Measurements from ENCODE around the gene AKT2.
"Not testable (repeated sequence)": the region's sequence is repeated elsewhere in the genome, so short reads cannot be mapped to it uniquely, and the experiment has no call there.

The AKT2 gene

DNA sequence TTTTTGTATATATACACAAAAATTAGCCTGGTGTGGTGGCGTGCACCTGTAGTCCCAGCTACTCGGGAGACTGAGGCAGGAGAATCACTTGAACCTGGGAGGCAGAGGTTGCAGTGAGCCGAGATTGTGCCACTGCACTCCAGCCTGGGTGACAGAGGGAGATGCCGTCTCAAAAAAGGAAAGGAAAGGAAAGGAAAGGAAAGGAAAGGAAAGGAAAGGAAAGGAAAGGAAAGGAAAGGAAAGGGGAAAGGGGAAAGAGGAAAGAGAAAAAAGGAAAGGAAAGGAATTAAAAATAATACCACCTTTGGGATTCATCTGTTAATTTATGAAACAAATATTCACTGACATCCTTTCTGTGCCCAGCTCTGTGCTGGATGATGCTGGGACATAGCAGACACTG, 66.1 kb downstream of the AKT2 start:
- not testable (repeated sequence) for DNase-seq (ENCODE audit: low spot score)

DNA sequence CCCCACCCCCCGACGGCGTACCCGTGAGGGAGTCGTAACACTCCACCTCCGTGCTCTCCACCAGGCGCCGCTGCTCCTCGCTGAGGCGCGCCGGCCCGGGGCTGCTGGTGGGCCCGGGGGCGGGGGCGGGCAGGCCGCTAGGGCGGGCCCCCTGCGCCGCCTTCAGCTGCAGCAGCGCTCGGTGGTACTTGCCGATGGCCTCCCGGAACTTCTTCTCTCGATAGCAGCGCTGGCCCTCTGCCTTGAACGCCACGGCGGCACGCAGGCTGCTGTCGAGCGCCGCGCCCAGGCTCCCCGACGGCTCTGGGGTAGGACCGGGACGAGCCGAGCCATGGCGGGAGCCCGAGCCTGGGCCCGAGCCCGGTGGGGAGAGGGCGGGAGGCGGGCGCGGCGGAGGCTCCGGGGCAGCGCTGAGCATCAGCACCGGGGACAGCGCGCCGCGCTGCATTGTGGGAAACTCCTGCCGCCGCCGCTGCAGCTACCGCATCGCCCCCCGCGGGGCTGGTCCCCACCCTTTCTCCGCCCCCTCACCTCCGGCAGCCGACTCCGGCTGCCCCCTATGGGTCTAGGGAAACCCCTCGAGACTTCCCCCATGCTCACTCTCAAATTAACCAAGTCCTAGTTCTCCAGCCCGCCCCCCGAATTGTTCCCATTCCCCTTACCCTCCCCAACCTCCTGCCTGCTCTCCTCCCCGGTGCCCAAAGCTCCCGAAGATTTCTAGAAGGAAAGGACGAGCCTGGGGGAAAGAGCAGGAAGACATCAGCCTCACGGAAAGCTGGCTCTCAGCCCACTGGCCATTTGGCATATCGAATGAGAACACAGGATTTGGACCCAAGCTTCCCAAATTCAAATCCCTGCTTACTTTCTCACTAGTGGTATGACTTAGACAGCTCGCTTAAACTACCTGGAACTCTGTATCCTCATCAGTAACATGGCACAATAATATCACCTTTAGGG, 66.9 kb downstream of the AKT2 start, which contains the start of gene TTC9B:
TTC9B (minus strand) TSS at position 451 of the 957 bp plus-strand sequence; CDS start at position 448, 3 bp downstream.
- DNase-seq (ENCODE audit: low spot score), result no peak

DNA sequence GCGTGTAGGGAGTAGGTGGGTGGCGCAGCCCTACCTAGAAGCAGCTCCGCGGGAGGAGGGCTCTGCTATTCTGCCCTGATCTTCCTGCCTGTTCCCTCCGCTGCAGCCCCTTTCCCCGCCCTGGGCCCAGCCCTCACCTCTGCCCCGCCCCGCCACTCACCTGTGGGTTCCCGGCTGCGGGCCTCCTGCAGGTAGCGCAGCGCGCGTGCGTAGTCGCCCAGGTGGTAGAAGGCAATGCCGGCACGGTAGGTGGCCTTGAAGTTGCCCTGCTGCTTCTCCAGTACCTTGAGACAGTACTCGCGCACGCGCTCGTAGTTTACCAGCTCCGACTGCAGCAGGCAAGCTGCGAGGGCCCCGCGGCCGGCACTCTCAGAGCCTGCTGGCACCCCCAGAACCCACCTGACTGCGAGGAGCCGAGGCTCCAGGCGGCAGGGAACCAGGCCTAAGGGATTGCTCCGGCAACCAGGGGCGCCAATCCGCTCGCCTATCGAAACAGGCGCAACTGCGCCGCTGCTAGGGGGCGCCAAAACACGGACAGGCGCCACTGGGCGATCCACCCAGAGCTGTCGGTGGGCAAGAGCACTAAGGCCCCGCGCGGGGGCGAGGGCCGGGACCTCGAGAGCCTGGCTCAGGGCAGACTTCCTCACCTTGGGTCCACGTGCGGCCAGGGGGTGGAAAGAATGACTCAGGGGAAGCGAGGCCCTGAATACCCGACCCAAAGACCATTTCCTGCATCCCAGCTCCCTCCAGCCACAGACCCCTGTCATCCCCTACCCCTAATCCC, 67.9 kb downstream of the AKT2 start:
- DNase-seq (ENCODE audit: low spot score), result no peak

DNA sequence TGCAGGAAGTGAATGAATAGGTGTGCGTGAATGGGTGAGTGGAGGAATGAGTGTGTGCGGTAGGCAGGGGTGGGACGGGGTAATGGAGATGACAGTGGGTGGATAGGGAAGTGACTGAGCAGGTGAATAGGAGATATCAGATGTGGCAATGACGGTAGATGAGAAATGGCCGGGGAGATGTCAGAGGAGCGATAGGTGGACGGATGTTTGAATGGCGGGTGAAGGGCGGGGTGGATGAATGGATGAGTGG, 68.4 kb downstream of the AKT2 start:
- DNase-seq (ENCODE audit: low spot score), result no peak

DNA sequence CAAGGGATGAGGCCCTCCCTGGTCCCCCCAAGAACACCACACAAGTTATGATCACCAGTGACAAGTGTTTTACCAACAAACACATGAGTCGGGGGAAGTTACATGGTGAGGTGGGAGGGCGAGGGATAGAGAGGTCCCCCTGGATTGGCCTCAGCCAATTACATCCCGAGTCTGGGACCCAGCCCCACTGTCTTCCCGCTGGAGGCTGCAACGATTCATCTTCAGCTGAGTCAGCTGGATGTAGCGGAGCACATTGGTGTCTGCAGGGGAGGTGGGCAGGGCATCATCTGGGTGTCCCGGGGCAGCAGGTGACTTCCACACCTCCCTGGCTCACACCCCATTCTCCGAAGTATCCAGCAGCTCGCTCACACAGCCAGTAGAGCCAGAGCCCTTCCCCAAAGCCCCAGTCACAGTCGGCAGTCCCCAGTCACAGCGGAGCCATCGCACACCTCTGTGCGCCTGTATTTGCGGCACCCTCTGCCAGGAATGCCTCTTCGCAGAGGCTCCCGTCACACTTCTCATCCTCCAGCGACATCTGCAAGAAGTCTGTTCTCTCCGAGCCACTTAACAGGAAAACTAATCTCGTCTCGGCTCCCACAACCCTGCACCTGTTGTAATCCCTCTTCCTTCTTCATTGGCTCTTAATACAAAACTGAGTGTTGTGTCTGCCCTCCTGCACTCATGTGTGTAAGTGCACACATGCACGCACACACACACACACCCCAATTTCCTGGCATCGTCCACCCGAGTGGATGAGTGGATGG, 69.0 kb downstream of the AKT2 start:
- DNase-seq (ENCODE audit: low spot score), result no peak

DNA sequence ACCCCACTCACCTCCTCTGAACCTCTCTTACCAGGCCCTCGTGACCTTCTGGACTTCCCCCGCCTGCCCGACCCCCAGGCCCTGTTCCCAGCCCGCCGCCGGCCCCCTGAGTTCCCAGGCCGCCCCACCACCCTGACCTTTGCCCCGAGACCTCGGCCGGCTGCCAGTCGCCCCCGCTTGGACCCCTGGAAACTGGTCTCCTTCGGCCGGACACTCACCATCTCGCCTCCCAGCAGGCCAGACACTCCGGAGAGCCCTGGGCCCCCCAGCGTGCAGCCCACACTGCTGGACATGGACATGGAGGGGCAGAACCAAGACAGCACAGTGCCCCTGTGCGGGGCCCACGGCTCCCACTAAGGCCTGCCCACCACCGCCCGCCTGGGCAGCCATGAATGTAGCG, 70.2 kb downstream of the AKT2 start:
- DNase-seq (ENCODE audit: low spot score), result no peak

DNA sequence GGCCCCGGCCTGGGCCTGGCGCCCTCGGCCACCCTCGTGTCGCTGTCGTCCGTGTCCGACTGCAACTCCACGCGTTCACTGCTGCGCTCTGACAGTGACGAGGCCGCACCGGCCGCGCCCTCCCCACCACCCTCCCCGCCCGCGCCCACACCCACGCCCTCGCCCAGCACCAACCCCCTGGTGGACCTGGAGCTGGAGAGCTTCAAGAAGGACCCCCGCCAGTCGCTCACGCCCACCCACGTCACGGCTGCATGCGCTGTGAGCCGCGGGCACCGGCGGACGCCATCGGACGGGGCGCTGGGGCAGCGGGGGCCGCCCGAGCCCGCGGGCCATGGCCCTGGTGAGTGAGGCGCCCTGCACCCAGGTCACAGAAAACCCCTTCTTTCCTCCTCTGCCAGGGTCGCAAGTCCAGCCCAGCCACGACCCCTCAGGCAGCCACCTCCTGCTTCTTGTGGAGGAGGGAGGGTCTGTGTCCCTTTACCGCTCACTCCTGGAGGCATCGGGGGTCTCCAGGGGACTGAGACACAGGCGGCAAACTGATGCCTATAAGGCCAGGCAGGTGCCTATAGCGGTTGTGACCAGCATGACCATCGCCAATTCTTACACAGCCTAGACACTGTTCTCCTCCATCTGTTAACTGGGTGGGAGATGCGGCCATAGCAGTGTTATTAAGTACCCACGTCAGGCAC, 71.1 kb downstream of the AKT2 start:
- DNase-seq (ENCODE audit: low spot score), result no peak

DNA sequence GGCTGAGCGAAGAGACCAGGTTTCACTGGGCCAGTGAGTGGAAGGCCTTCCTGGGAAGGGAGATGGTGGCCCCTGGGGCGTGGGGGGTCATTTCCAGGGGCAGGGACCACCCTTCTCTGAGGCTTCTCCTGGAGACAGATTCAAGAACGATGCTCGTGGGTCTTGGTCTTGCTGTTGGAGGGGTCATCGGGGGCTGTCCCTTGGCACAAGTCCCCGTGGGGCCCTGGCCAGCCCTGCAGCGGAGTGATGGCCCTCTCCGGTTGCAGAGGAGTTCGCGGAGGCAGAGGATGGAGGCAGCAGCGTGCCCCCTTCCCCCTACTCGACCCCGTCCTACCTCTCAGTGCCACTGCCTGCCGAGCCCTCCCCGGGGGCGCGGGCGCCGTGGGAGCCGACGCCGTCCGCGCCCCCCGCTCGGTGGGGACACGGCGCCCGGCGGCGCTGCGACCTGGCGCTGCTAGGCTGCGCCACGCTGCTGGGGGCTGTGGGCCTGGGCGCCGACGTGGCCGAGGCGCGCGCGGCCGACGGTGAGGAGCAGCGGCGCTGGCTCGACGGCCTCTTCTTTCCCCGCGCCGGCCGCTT, 71.8 kb downstream of the AKT2 start:
- no peak for DNase-seq (ENCODE audit: low spot score)

DNA sequence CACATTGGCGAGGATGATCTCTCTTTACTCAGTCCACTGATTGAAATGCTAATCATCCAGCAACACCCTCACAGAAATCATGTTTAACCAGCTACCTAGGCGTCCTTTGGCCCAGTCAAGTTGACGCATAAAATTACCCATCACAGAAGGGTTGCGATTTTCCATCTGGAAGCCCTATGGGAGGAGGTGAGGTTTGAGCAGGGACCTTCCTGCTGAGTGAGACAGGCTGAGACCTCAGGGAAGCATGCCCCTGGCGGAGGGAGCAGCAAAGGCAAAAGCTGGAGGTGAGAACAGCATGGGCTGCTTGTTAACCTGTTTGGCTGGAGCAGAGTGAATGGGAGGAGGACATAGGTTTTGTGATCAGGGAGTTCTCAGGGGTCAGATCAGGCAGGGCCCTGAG, 74.3 kb downstream of the AKT2 start:
- no peak for DNase-seq (ENCODE audit: low spot score)

DNA sequence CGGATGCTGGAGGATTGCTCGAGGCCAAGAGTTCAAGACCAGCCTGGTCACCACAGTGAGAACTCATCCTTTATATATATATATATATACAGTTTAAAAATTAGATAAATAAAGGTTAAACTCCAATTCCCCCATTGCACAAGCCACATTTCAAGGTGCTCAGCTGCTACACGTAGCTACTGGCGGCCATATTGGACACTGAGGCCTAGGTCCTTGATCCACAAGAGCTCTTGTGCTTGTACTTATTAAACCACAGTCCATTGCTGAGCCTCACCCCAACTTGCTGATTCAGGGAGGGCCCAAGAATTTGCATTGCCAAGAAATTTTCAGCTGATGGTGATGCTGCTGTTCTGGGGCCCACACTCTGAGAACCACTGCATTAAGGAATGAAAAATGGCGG, 76.5 kb downstream of the AKT2 start:
- no peak for DNase-seq (ENCODE audit: low spot score)

DNA sequence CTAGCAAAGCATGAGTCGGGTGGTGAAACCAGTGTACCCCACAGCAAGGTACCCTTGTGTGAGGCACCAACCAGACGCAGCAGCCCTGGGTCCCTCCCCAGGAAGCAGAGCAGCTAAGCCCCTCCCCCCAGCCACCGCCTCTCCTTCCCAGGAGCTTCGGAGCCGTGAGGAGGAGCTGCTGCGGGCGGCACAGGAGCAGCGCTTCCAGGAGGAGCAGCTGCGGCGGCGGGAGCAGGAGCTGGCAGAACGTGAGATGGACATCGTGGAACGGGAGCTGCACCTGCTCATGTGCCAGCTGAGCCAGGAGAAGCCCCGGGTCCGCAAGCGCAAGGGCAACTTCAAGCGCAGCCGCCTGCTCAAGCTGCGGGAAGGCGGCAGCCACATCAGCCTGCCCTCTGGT, 79.4 kb downstream of the AKT2 start:
- no peak for DNase-seq (ENCODE audit: low spot score)

DNA sequence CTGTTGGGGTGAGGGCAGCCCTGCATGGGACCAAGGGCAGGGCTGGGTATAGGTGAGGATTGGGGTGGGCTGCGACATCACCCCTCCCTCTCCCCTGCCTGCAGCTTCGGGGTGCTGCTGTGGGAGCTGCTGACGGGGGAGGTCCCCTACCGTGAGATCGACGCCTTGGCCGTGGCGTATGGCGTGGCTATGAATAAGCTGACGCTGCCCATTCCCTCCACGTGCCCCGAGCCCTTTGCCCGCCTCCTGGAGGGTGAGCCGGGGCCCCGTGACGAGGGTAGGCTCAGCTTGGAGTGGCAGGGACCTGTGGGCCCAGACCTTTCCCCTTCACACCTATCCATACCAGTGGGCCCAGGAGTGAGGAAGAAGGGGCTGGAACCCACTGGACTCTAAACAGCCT, 80.8 kb downstream of the AKT2 start:
- no peak for DNase-seq (ENCODE audit: low spot score)

DNA sequence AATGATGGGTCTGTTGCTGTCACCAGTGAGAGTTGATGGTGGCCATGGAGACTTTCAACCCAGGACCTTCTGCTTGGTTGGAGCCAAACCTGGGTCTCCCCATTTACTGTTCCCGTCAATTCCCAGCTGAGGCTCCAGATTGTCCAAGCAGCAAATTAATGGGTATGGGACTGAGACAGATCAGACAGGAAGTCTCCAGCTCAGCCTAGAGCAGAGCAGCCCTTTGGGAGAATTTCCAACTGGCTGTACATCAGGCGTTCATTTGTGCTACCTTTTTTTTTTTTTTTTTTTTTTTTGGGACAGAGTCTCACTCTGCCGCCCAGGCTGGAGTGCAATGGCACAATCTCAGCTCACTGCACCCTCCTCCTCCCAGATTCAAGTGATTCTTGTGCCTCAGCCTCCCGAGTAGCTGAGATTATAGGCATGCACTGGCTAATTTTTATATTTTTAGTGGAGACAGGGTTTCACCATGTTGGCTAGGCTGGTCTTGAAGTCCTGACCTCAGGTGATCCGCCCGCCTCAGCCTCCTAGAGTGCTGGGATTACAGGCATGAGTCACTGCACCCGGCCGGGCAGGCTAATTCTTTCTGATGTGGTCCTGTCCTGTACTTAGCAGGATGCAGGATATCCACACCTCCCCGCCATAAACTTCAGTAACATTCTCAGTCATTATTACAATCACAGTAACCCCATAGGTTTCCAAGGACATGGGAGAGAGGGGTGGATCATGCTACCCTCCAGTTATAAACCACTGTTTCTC, 84.6 kb downstream of the AKT2 start:
- DNase-seq (ENCODE audit: low spot score), result no peak

DNA sequence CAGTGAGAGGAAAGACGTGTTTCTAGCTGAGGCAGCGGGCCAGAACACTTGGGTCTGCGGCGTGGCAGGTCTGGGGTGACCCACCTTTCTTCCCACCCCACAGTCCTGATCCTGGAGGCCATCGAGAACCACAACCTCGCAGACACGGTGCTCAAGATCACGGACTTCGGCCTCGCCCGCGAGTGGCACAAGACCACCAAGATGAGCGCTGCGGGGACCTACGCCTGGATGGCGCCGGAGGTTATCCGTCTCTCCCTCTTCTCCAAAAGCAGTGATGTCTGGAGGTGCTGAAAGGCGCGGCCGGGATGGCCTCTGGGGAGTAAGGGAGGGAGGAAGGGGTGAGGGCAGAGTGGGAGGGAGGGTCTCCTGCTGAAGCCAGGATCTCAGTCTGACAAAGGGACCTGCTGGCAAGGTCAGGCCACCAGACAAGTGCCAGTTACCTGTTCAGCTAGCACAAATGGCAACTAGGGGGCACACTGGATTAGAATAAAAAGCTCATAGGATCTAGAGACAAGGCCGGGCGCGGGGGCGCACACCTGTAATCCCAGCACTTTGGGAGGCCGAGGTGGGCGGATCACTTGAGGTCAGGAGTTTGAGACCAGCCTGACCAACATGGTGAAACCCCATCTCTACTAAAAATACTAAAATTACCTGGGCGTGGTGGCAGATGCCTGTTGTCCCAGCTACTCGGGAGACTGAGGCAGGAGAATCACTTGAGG, 86.7 kb downstream of the AKT2 start:
- DNase-seq (ENCODE audit: low spot score), result no peak

DNA sequence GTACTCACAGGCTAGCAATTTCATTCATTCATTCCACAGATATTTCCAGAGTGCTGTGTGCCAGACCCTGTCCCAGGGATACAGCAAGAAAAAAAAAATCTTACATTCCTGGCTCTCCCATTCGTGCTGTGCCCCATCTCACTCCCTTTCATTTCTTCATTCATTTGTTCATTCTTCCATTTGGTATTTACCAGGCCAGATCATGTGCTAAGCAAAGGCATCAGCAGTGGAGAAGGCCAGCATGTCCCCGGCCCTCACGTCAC, 91.6 kb downstream of the AKT2 start:
- no peak for DNase-seq (ENCODE audit: low spot score)

DNA sequence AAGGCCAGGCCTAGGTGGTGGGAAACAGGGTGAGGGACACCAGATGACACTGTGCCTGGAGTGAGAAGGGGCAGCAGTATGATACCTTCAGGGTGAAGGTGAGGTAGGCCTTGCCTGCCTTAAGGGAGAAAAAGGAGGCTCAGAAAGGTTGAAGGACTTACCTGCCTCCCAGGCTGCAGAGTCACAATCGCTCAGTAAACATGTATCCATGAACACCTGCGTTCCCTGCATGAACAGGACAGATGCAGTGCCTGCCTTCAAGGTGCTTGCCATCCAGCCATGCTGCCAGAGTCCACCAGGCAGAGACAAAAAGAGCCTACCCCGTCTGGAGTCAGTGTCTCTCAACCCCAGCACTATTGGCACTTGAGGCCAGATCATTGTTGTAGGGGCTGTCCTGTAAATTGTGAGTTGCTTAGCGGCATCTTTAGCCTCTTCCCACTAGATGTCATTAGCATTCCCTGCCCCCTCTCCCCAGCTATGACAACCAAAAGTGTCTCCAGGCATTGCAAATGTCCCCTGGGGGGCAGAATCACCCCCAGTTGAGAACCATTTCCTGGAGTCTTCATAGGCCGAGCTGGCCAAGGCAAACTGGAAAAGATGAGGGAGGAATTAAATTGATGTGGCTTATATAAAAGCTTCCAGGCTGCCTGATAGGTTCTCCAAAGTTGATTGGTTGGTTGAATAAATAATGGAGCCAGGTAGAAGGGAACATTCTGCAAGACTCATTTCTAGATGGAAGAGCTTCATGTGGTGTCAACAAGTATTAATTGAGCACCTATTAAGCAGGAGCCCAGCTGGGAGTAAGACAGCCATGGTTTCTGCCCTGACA, 92.2 kb downstream of the AKT2 start:
- DNase-seq (ENCODE audit: low spot score), result no peak

DNA sequence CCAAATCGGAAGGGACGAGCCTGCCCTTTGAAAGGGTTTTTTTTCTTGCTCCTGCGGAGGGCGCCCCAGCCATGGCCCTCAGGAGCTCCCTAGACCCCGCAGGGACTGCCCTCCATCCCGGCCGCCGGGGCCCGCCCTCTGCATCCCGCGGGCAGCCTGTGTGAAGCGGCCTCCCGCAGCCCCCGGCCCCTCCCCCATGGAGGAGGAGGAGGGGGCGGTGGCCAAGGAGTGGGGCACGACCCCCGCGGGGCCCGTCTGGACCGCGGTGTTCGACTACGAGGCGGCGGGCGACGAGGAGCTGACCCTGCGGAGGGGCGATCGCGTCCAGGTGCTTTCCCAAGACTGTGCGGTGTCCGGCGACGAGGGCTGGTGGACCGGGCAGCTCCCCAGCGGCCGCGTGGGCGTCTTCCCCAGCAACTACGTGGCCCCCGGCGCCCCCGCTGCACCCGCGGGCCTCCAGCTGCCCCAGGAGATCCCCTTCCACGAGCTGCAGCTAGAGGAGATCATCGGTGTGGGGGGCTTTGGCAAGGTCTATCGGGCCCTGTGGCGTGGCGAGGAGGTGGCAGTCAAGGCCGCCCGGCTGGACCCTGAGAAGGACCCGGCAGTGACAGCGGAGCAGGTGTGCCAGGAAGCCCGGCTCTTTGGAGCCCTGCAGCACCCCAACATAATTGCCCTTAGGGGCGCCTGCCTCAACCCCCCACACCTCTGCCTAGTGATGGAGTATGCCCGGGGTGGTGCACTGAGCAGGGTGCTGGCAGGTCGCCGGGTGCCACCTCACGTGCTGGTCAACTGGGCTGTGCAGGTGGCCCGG, 93.1 kb downstream of the AKT2 start:
- peak; percentile 52 for DNase-seq (ENCODE audit: low spot score)

DNA sequence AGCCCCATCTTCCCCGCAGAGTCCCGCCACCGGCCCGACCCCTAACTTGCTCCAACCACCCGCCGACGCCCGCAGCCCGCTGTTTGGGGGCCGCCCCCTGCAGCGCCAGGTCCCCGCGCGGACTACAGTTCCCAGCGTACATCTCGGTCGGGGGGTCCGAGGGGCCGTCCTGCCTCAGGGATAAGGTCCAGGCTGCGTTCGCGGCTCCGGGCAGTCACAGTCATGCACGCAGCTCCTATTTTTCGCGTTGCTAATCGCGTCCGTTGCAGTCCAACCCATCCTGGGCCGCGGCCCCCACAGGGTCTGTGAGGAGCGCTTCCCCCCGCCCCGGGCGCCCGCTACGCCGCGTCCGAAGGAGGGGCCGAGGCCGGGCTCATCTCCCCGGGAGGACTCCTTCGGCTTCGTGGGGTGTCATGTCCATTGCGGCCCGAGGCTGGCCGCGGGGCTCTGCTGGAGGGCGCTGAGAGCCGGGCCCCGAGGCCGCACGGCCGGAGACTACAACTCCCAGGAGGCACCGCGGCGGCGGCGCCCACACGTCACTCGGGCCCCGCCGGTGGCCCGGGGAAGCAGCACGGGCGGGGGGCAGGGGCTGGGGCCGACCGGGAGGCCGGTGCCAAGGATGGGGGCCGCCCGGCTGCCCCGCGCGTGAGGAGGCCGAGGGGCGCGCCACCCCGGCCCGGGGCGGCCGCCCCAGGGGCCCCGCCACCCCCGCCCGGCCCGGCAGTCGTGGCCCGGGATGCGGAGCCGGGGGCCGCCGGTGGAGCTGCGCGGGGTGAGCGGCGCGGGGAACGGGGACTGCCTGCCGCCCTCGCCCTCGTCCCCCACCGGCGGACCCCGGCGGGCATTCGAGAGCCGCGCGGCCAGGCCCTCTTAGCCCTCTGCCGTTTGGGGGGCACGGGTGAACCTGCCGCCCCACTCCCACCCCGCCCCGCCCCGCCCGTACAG, 94.0 kb downstream of the AKT2 start, which contains the start of gene MAP3K10:
MAP3K10 (plus strand) TSS at position 536 of the 945 bp plus-strand sequence. CDS start 606 bp downstream, outside the sequence.
- DNase-seq (ENCODE audit: low spot score), result peak; percentile 88
